Measurements from ENCODE around the gene GGTLC2. TPM values are rescaled to one million over a fixed set of nuclear protein-coding genes. Genes with fewer than 3 reads are reported as not detected.

GGTLC2 gene
- total and polyA plus RNA-seq, 2 experiments from 2014 or later: not detected

- in situ Hi-C loops (cut with MboI): no loop called here
These were observed 35.1 kb upstream of the GGTLC2 start for GRCh38 chr22:22609291-22609690.

GRCh38 chr22:22612516-22612915 lies 31.9 kb upstream of the GGTLC2 start:
- Histone ChIP-seq H3K27me3 (replicated peaks; ENCODE audit: insufficient read depth) (peaks cover 40% of the 10 kb centered on the region), H2AFZ (no peak overlapping the region), H3K36me3 (ENCODE audit: low read depth) (no peaks in the 10 kb centered on the region), H3K4me1 (ENCODE audit: insufficient read depth) (no peaks in the 10 kb centered on the region), H3K27ac (no peak overlapping the region), H3K9me3 (ENCODE audit: low read depth) (no peaks in the 10 kb centered on the region), H3K79me2 (ENCODE audit: insufficient read depth) (no peaks in the 10 kb centered on the region), H3K9ac (no peak overlapping the region), H3K9me2 (ENCODE audit: insufficient read depth) (no peaks in the 10 kb centered on the region), H3K4me3 (no peak overlapping the region), H3K4me2 (ENCODE audit: unreplicated experiment) (no peak overlapping the region), H3F3A (ENCODE audit: insufficient read depth) (no peaks in the 10 kb centered on the region), H4K20me1 (ENCODE audit: insufficient read depth) (no peaks in the 10 kb centered on the region)
- no peak for TF ChIP-seq EZH2 (IDR thresholded peaks at IDR 0.05; ENCODE audit: insufficient read depth, poor library complexity, severe bottlenecking)
- no peak for TF ChIP-seq EZH2phosphoT487 (IDR thresholded peaks at IDR 0.05; ENCODE audit: insufficient read depth, low read depth)
- 16 to 17% methylated on average over 2 of the region's 2 CpGs for WGBS, 2 experiments (ENCODE audit: low coverage in 1 of 2, low lambda C conversion rate in 2 of 2, missing lambda C conversion rate in 2 of 2)
- in situ Hi-C loops (cut with MboI): no loop called here
- DNase-seq: no peak

More at GRCh38 chr22:22609291-22609690, 35.1 kb upstream of the GGTLC2 start:
- no peak overlapping the region for H3K4me3 ChIP-seq
- no peaks in the 10 kb centered on the region for H3K4me1 ChIP-seq (ENCODE audit: insufficient read depth)
- H3K9me2 ChIP-seq (ENCODE audit: insufficient read depth): no peaks in the 10 kb centered on the region
- no peaks in the 10 kb centered on the region for H3K36me3 ChIP-seq (ENCODE audit: low read depth)
- peak; percentile 4 for DNase-seq
- no peak overlapping the region for H3K9ac ChIP-seq
- no peak overlapping the region for H3K4me2 ChIP-seq (ENCODE audit: unreplicated experiment)
- no peak overlapping the region for H3K27ac ChIP-seq
- H4K20me1 ChIP-seq (ENCODE audit: insufficient read depth): no peaks in the 10 kb centered on the region
- 4 to 12% methylated on average over 3 to 5 of the region's 5 CpGs for WGBS, 2 experiments (ENCODE audit: low coverage in 1 of 2, low lambda C conversion rate in 2 of 2, missing lambda C conversion rate in 2 of 2)
- no peaks in the 10 kb centered on the region for H3K9me3 ChIP-seq (ENCODE audit: low read depth)
- peaks cover 30% of the 10 kb centered on the region for H3K27me3 ChIP-seq (replicated peaks; ENCODE audit: insufficient read depth)
- H3K79me2 ChIP-seq (ENCODE audit: insufficient read depth): no peaks in the 10 kb centered on the region
- TF ChIP-seq EZH2 (IDR thresholded peaks at IDR 0.05; ENCODE audit: insufficient read depth, poor library complexity, severe bottlenecking) (no peak), EZH2phosphoT487 (IDR thresholded peaks at IDR 0.05; ENCODE audit: insufficient read depth, low read depth) (no peak)
- no peak overlapping the region for H2AFZ ChIP-seq
- no peaks in the 10 kb centered on the region for H3F3A ChIP-seq (ENCODE audit: insufficient read depth)

GRCh38 chr22:22614065-22614464 lies 30.3 kb upstream of the GGTLC2 start:
- no peak overlapping the region for H3K27ac ChIP-seq
- H3K36me3 ChIP-seq (ENCODE audit: low read depth): no peaks in the 10 kb centered on the region
- WGBS, 2 experiments (ENCODE audit: low coverage in 1 of 2, low lambda C conversion rate in 2 of 2, missing lambda C conversion rate in 2 of 2): 21 to 30% methylated on average over 3 of the region's 3 CpGs
- no peaks in the 10 kb centered on the region for H3K79me2 ChIP-seq (ENCODE audit: insufficient read depth)
- no peaks in the 10 kb centered on the region for H3K4me1 ChIP-seq (ENCODE audit: insufficient read depth)
- no peak overlapping the region for H3K9ac ChIP-seq
- TF ChIP-seq EZH2phosphoT487 (IDR thresholded peaks at IDR 0.05; ENCODE audit: insufficient read depth, low read depth) (no peak), EZH2 (IDR thresholded peaks at IDR 0.05; ENCODE audit: insufficient read depth, poor library complexity, severe bottlenecking) (no peak)
- no peaks in the 10 kb centered on the region for H3K9me3 ChIP-seq (ENCODE audit: low read depth)
- in situ Hi-C loops (cut with MboI): no loop called here
- no peak for DNase-seq
- H3K9me2 ChIP-seq (ENCODE audit: insufficient read depth): no peaks in the 10 kb centered on the region
- H3K27me3 ChIP-seq (replicated peaks; ENCODE audit: insufficient read depth): peaks cover 43% of the 10 kb centered on the region
- H3K4me2 ChIP-seq (ENCODE audit: unreplicated experiment): no peak overlapping the region
- H3K4me3 ChIP-seq: no peak overlapping the region
- no peaks in the 10 kb centered on the region for H3F3A ChIP-seq (ENCODE audit: insufficient read depth)
- H2AFZ ChIP-seq: no peak overlapping the region
- H4K20me1 ChIP-seq (ENCODE audit: insufficient read depth): no peaks in the 10 kb centered on the region

- Histone ChIP-seq H3K9ac (no peak overlapping the region), H3K9me2 (ENCODE audit: insufficient read depth) (no peaks in the 10 kb centered on the region), H3K79me2 (ENCODE audit: insufficient read depth) (no peaks in the 10 kb centered on the region), H3K4me1 (ENCODE audit: insufficient read depth) (no peaks in the 10 kb centered on the region), H2AFZ (no peak overlapping the region), H3K4me2 (ENCODE audit: unreplicated experiment) (no peak overlapping the region), H3F3A (ENCODE audit: insufficient read depth) (no peaks in the 10 kb centered on the region), H3K36me3 (ENCODE audit: low read depth) (no peaks in the 10 kb centered on the region), H3K27ac (no peak overlapping the region), H4K20me1 (ENCODE audit: insufficient read depth) (no peaks in the 10 kb centered on the region), H3K27me3 (replicated peaks; ENCODE audit: insufficient read depth) (peaks cover 28% of the 10 kb centered on the region), H3K9me3 (ENCODE audit: low read depth) (no peaks in the 10 kb centered on the region), H3K4me3 (no peak overlapping the region)
- WGBS, 2 experiments (ENCODE audit: low coverage in 1 of 2, low lambda C conversion rate in 2 of 2, missing lambda C conversion rate in 2 of 2): 1% methylated on average over 5 of the region's 5 CpGs
- DNase-seq: no peak
- no peak for TF ChIP-seq EZH2phosphoT487 (IDR thresholded peaks at IDR 0.05; ENCODE audit: insufficient read depth, low read depth)
- TF ChIP-seq EZH2 (IDR thresholded peaks at IDR 0.05; ENCODE audit: insufficient read depth, poor library complexity, severe bottlenecking): no peak
- in situ Hi-C loops (cut with MboI): no loop called here
These were observed 27.8 kb upstream of the GGTLC2 start for GRCh38 chr22:22616636-22617035.

- Histone ChIP-seq H3K27me3 (replicated peaks; ENCODE audit: insufficient read depth) (peaks cover 19% of the 10 kb centered on the region), H3K4me2 (ENCODE audit: unreplicated experiment) (no peak overlapping the region), H3K79me2 (ENCODE audit: insufficient read depth) (no peaks in the 10 kb centered on the region), H3F3A (ENCODE audit: insufficient read depth) (no peaks in the 10 kb centered on the region), H3K36me3 (ENCODE audit: low read depth) (no peaks in the 10 kb centered on the region), H3K9me3 (ENCODE audit: low read depth) (no peaks in the 10 kb centered on the region), H3K9ac (no peak overlapping the region), H3K4me1 (ENCODE audit: insufficient read depth) (no peaks in the 10 kb centered on the region), H3K9me2 (ENCODE audit: insufficient read depth) (no peaks in the 10 kb centered on the region), H3K27ac (no peak overlapping the region), H4K20me1 (ENCODE audit: insufficient read depth) (no peaks in the 10 kb centered on the region), H2AFZ (no peak overlapping the region), H3K4me3 (no peak overlapping the region)
- DNase-seq: no peak
- TF ChIP-seq EZH2 (IDR thresholded peaks at IDR 0.05; ENCODE audit: insufficient read depth, poor library complexity, severe bottlenecking) (no peak), EZH2phosphoT487 (IDR thresholded peaks at IDR 0.05; ENCODE audit: insufficient read depth, low read depth) (no peak)
- in situ Hi-C loops (cut with MboI): no loop called here
- 38 to 44% methylated on average over 7 of the region's 7 CpGs for WGBS, 2 experiments (ENCODE audit: low coverage in 1 of 2, low lambda C conversion rate in 2 of 2, missing lambda C conversion rate in 2 of 2)
These were observed 26.0 kb upstream of the GGTLC2 start for GRCh38 chr22:22618448-22618847.
